Fibroblast of the aortic adventitia (primary cell): Measurements from ENCODE around the gene STKLD1. TPM values are rescaled to one million over a fixed set of nuclear protein-coding genes. Genes with fewer than 3 reads are reported as not detected.

Source experiments
- DNase-seq: peaks from one replicate; pipeline ENCODE4 v3.0.0-alpha.2; 2010; ENCODE audit warnings: low read depth
- H3K4me3 ChIP-seq: 2 replicates; pipeline ENCODE4 v1.5.1; 2011; ENCODE audit warnings: low read depth, mild to moderate bottlenecking, control low read depth, low read length, moderate library complexity
- total RNA-seq: library from RNA; depleted of rRNA; stranded (reverse); fragments of >200 nt; gene quantifications from 2 replicates; pipeline ENCODE4 v1.2.3, GENCODE V29; 2012; ENCODE audit warnings: low replicate concordance
- TF ChIP-seq, protein P1 (sequence below): IDR thresholded peaks from 2 replicates; pipeline ENCODE4 v1.5.1; 2011; ENCODE audit warnings: mild to moderate bottlenecking, low read length, control low read depth, inconsistent platforms; ENCODE audit not compliant: insufficient read depth

Gene STKLD1
- total RNA-seq, 1 donor = 1.3 TPM

DNA sequence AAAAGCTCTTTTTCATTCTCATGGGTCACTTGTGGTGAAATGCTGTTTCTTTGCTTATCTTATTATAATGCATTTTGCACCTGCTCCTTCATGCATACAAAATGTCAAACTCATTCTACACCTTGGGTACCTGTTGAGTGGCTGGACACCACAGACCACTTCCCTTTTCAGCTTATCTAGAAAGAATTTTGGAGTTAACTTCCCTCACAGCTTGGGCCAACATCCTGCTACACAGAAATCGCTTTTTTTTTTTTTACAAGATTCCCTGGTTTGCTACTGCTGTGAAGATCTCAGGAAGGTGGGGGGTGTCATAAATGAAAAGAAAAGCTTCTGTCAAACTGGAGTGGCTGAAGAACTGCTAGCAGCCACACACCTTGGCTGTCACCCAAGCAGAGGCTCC is 39.0 kb downstream of the STKLD1 start:
- DNase-seq = no peak
- no peak overlapping the region for H3K4me3 ChIP-seq
- TF ChIP-seq, protein P1, sequence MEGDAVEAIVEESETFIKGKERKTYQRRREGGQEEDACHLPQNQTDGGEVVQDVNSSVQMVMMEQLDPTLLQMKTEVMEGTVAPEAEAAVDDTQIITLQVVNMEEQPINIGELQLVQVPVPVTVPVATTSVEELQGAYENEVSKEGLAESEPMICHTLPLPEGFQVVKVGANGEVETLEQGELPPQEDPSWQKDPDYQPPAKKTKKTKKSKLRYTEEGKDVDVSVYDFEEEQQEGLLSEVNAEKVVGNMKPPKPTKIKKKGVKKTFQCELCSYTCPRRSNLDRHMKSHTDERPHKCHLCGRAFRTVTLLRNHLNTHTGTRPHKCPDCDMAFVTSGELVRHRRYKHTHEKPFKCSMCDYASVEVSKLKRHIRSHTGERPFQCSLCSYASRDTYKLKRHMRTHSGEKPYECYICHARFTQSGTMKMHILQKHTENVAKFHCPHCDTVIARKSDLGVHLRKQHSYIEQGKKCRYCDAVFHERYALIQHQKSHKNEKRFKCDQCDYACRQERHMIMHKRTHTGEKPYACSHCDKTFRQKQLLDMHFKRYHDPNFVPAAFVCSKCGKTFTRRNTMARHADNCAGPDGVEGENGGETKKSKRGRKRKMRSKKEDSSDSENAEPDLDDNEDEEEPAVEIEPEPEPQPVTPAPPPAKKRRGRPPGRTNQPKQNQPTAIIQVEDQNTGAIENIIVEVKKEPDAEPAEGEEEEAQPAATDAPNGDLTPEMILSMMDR = no peak

DNA sequence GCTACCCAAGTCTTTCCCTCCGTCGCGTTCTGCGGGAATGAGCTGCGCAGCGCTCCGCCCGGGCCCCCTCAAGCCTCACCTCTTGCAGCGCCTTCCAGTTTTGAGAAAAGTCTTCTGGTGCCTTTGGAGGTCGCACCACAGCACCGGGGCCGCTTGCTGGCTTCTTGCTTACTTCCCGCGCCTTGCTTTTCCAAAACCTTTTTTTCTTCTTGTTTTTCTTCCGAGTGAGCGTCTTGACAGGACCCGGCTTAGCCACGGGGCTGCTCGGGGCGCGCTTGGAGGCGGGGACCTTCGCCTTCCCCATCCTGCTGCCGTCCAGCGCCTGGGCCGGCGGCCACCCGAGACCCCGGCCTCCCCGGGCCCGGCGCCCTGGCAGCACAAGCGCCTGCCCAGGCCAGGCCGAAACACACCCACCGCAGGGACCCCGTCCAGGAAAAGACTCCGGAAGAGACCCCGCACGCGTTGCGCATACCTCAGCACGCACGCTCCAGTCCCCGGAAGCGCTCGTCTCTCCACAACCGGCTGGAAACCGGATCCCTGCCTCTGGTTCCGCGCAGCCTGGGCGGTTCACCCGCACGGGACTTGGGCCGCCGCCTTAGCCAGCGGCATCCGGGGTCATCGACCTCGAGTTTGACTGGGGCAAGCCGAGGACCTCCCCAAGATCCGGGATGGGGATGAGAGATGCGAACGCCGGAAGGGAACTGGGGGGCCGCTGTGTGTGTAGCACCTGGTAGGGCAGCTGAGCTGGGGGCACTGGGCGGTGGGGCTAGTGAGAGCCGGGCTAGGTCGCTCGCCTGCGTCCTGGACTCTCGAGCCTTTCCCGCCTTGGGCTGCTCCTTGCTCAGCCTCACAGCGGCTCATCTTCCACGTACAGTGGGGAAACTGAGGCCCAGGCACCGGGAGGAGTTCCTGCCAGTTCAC is 41.6 kb downstream of the STKLD1 start, which contains the start of gene REXO4:
Gene REXO4, minus strand, starts transcription at position 470 of the 921 bp plus-strand sequence. Its CDS starts 166 bp downstream, at position 304.
- TF ChIP-seq, protein P1 = no peak
- peak within 1 kb of the TSS; percentile 89 for H3K4me3 ChIP-seq
- DNase-seq = peak; percentile 88

GRCh38 chr9:133419005-133419404 is 42.8 kb downstream of the STKLD1 start:
- TF ChIP-seq, protein P1 = no peak
- H3K4me3 ChIP-seq = peak overlapping the region; percentile 89
- DNase-seq = no peak

DNA sequence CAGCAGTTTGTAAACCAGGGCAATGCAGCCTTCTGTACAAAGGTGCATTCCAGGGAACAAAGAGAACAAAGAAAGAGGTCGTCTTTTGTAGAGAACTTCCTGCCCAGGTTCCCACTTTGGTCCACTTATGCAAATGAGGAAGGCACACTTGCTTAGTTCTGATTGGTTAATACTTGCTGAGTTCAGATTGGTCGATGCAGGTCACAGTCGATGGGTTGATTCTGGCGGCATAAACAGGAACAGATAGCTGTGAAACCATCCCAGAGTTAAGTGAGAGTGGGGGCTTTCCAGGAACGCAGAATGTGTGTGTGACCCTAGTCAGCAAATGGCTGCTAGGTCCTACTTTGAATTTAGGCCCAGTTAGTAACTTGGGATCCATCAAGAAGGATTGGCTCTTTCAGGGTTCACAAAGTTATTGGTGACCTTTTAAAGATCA is 44.2 kb downstream of the STKLD1 start:
- TF ChIP-seq, protein P1 = no peak
- no peak for DNase-seq
- no peak overlapping the region for H3K4me3 ChIP-seq

- no peak within 1 kb of the TSS for H3K4me3 ChIP-seq
- no peak for DNase-seq
- TF ChIP-seq, protein P1 = no peak
Measured at GRCh38 chr9:133421615-133422542, 45.7 kb downstream of the STKLD1 start, which contains the start of gene ADAMTS13. ADAMTS13 (plus strand) TSS chr9:133422367; CDS start chr9:133422444, 77 bp downstream.

- DNase-seq = no peak
- no peak overlapping the region for H3K4me3 ChIP-seq
- TF ChIP-seq, protein P1 = no peak
Measured at GRCh38 chr9:133423216-133423615, 47.0 kb downstream of the STKLD1 start.
